ENCODE results near the gene SORCS2. TPM values are rescaled to one million over a fixed set of nuclear protein-coding genes. Genes with fewer than 3 reads are reported as not detected.

Gene SORCS2
- total and polyA plus RNA-seq, 2 of the 13 experiments (the other 11 are each of a cell fraction or from before 2014, with no cell fraction given) = 0.82 to 1.0 TPM

DNA sequence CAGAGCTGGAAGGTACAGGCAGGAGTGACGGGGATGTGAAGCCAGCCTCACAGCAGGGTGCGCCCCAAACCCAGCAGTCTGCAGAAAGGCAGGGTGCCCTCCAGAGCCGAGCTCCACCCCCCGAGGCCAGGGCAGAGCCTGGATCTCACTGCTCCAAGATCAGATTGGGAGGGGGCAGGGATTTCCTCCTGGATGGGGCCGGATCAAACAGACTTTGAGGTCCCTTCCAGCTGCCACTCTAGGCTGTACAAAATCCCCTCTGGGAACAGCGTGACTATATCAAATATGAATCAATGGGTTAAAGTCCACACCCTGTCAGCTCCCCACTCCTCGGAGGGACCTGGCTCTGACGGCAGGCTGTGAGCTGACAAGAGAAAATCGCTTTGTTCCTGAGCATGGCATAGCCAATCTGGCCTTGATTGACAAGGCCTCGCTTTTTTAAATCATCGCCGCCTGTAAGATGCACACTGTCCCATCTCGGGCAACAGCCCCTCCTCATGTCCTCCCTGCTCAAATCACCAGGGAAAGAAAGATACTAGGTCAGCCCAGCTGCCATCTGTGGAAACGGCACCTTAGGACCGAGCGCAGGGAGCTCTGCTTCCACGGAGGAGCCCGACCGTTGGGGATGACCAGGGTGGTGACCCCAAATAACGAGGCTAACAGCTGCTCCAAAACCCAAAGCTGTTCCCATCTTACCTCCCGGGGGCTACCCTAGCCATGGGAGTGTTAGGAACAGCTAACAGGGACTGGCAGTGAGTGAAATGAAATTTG, 202.5 kb downstream of the SORCS2 start (continued):
- TF ChIP-seq, protein P1, sequence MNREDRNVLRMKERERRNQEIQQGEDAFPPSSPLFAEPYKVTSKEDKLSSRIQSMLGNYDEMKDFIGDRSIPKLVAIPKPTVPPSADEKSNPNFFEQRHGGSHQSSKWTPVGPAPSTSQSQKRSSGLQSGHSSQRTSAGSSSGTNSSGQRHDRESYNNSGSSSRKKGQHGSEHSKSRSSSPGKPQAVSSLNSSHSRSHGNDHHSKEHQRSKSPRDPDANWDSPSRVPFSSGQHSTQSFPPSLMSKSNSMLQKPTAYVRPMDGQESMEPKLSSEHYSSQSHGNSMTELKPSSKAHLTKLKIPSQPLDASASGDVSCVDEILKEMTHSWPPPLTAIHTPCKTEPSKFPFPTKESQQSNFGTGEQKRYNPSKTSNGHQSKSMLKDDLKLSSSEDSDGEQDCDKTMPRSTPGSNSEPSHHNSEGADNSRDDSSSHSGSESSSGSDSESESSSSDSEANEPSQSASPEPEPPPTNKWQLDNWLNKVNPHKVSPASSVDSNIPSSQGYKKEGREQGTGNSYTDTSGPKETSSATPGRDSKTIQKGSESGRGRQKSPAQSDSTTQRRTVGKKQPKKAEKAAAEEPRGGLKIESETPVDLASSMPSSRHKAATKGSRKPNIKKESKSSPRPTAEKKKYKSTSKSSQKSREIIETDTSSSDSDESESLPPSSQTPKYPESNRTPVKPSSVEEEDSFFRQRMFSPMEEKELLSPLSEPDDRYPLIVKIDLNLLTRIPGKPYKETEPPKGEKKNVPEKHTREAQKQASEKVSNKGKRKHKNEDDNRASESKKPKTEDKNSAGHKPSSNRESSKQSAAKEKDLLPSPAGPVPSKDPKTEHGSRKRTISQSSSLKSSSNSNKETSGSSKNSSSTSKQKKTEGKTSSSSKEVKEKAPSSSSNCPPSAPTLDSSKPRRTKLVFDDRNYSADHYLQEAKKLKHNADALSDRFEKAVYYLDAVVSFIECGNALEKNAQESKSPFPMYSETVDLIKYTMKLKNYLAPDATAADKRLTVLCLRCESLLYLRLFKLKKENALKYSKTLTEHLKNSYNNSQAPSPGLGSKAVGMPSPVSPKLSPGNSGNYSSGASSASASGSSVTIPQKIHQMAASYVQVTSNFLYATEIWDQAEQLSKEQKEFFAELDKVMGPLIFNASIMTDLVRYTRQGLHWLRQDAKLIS (CRISPR knock-in tag; IDR thresholded peaks at IDR 0.05) = no peak
- TF ChIP-seq, protein P2, sequence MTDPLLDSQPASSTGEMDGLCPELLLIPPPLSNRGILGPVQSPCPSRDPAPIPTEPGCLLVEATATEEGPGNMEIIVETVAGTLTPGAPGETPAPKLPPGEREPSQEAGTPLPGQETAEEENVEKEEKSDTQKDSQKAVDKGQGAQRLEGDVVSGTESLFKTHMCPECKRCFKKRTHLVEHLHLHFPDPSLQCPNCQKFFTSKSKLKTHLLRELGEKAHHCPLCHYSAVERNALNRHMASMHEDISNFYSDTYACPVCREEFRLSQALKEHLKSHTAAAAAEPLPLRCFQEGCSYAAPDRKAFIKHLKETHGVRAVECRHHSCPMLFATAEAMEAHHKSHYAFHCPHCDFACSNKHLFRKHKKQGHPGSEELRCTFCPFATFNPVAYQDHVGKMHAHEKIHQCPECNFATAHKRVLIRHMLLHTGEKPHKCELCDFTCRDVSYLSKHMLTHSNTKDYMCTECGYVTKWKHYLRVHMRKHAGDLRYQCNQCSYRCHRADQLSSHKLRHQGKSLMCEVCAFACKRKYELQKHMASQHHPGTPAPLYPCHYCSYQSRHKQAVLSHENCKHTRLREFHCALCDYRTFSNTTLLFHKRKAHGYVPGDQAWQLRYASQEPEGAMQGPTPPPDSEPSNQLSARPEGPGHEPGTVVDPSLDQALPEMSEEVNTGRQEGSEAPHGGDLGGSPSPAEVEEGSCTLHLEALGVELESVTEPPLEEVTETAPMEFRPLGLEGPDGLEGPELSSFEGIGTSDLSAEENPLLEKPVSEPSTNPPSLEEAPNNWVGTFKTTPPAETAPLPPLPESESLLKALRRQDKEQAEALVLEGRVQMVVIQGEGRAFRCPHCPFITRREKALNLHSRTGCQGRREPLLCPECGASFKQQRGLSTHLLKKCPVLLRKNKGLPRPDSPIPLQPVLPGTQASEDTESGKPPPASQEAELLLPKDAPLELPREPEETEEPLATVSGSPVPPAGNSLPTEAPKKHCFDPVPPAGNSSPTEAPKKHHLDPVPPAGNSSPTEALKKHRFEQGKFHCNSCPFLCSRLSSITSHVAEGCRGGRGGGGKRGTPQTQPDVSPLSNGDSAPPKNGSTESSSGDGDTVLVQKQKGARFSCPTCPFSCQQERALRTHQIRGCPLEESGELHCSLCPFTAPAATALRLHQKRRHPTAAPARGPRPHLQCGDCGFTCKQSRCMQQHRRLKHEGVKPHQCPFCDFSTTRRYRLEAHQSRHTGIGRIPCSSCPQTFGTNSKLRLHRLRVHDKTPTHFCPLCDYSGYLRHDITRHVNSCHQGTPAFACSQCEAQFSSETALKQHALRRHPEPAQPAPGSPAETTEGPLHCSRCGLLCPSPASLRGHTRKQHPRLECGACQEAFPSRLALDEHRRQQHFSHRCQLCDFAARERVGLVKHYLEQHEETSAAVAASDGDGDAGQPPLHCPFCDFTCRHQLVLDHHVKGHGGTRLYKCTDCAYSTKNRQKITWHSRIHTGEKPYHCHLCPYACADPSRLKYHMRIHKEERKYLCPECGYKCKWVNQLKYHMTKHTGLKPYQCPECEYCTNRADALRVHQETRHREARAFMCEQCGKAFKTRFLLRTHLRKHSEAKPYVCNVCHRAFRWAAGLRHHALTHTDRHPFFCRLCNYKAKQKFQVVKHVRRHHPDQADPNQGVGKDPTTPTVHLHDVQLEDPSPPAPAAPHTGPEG (CRISPR knock-in tag; IDR thresholded peaks at IDR 0.05) = no peak
- TF ChIP-seq ZNF451 (CRISPR knock-in tag; IDR thresholded peaks at IDR 0.05) (no peak), ZC3H4 (CRISPR knock-in tag; IDR thresholded peaks at IDR 0.05; ENCODE audit: borderline replicate concordance) (no peak), HNF4G (IDR thresholded peaks at IDR 0.05; ENCODE audit: borderline replicate concordance, low read depth, low read length) (no peak), HNF4G (CRISPR knock-in tag; IDR thresholded peaks at IDR 0.05; ENCODE audit: borderline replicate concordance, low read depth) (no peak), MZF1 (CRISPR knock-in tag; IDR thresholded peaks at IDR 0.05; ENCODE audit: borderline replicate concordance) (no peak)
